Cardiac muscle cell (in vitro differentiated cells and primary cell): Measurements from ENCODE around the gene ALDH1A3. TPM values are rescaled to one million over a fixed set of nuclear protein-coding genes. Genes with fewer than 3 reads are reported as not detected.

Experiments
- DNase-seq, 2 donors: peaks; one replicate each; pipeline versions ENCODE4 v3.0.0 to v3.0.0-alpha.2; 2010 to 2017; ENCODE audit warnings: low read depth in 1 of 2, low spot score in 1 of 2
- H3K27ac ChIP-seq: fragments of 200-600 bp; sonication (generic); 2 replicates; pipeline ENCODE4 v1.5.1; 2016
- H3K27me3 ChIP-seq: fragments of 200-600 bp; sonication (generic); 2 replicates; pipeline ENCODE4 v1.6.0; 2016; ENCODE audit warnings: control low read depth
- H3K36me3 ChIP-seq: fragments of 200-600 bp; sonication (generic); 2 replicates; pipeline ENCODE4 v1.5.1; 2016; ENCODE audit warnings: control low read depth
- H3K4me1 ChIP-seq: fragments of 200-600 bp; sonication (generic); 2 replicates; pipeline ENCODE4 v1.8.1; 2017; ENCODE audit warnings: low read depth, mild to moderate bottlenecking, mixed run types
- H3K4me3 ChIP-seq: fragments of 200-600 bp; sonication (generic); 2 replicates; pipeline ENCODE4 v1.5.1; 2016; ENCODE audit warnings: mild to moderate bottlenecking
- H3K9me3 ChIP-seq: fragments of 200-600 bp; sonication (generic); 2 replicates; pipeline ENCODE4 v1.5.1; 2017; ENCODE audit warnings: low read depth, mild to moderate bottlenecking, control low read depth
- CTCF ChIP-seq: IDR thresholded peaks from 2 replicates; pipeline ENCODE4 v1.5.1; 2012; ENCODE audit warnings: low read depth, mild to moderate bottlenecking, low read length
- polyA plus RNA-seq: library from polyadenylated mRNA; unstranded; fragments of >200 nt; fragmentation: Nextera tagmentation; extraction: Ambion mirVana; gene quantifications from 2 replicates; pipeline ENCODE4 v1.2.1, GENCODE V29; 2016
- total RNA-seq: library from RNA; depleted of rRNA; stranded (reverse); fragments of >200 nt; gene quantifications from 2 replicates; pipeline ENCODE4 v1.2.3, GENCODE V29; 2016

Gene ALDH1A3
- total and polyA plus RNA-seq, 2 experiments from 2014 or later = 0.28 TPM; not detected in 1

- Histone ChIP-seq H3K4me3 (no peak overlapping the region), H3K36me3 (no peaks in the 10 kb centered on the region), H3K27me3 (peaks cover 11% of the 10 kb centered on the region), H3K4me1 (no peaks in the 10 kb centered on the region), H3K9me3 (no peaks in the 10 kb centered on the region), H3K27ac (no peak overlapping the region)
- TF ChIP-seq CTCF = no peak
- DNase-seq = no peak
Measured at GRCh38 chr15:100853676-100854440, 25.8 kb upstream of the ALDH1A3 start.

GRCh38 chr15:100856867-100857266, 22.8 kb upstream of the ALDH1A3 start:
- H3K27me3 ChIP-seq = no peaks in the 10 kb centered on the region

GRCh38 chr15:100858294-100858693, 21.3 kb upstream of the ALDH1A3 start:
- Histone ChIP-seq H3K27me3 (no peaks in the 10 kb centered on the region), H3K9me3 (no peaks in the 10 kb centered on the region), H3K36me3 (no peaks in the 10 kb centered on the region), H3K27ac (no peak overlapping the region), H3K4me1 (no peaks in the 10 kb centered on the region), H3K4me3 (no peak overlapping the region)
- TF ChIP-seq CTCF = no peak
- DNase-seq = no peak

More at GRCh38 chr15:100856867-100857266, 22.8 kb upstream of the ALDH1A3 start:
- TF ChIP-seq CTCF = no peak
- H3K36me3 ChIP-seq = no peaks in the 10 kb centered on the region
- H3K9me3 ChIP-seq = no peaks in the 10 kb centered on the region
- DNase-seq = no peak
- H3K4me3 ChIP-seq = no peak overlapping the region
- no peak overlapping the region for H3K27ac ChIP-seq
- no peaks in the 10 kb centered on the region for H3K4me1 ChIP-seq

- no peak for TF ChIP-seq CTCF
Measured at GRCh38 chr15:100859970-100860828, 19.4 kb upstream of the ALDH1A3 start.

GRCh38 chr15:100860829-100861510, 18.7 kb upstream of the ALDH1A3 start:
- no peak for TF ChIP-seq CTCF
- H3K9me3 ChIP-seq = no peaks in the 10 kb centered on the region
- DNase-seq = no peak
- no peak overlapping the region for H3K27ac ChIP-seq
- no peaks in the 10 kb centered on the region for H3K4me1 ChIP-seq
- no peaks in the 10 kb centered on the region for H3K27me3 ChIP-seq
- H3K4me3 ChIP-seq = no peak overlapping the region
- no peaks in the 10 kb centered on the region for H3K36me3 ChIP-seq

More at GRCh38 chr15:100859970-100860828, 19.4 kb upstream of the ALDH1A3 start:
- H3K27me3 ChIP-seq = no peaks in the 10 kb centered on the region
- H3K36me3 ChIP-seq = no peaks in the 10 kb centered on the region
- H3K9me3 ChIP-seq = no peaks in the 10 kb centered on the region
- H3K4me3 ChIP-seq = no peak overlapping the region
- H3K4me1 ChIP-seq = no peaks in the 10 kb centered on the region
- no peak overlapping the region for H3K27ac ChIP-seq
- no peak for DNase-seq
